ENCODE data around the gene PARM1. TPM values are rescaled to one million over a fixed set of nuclear protein-coding genes. Genes with fewer than 3 reads are reported as not detected.

The PARM1 gene
- total RNA-seq, 1 donor from 2014 or later, result 8.6 TPM

DNA sequence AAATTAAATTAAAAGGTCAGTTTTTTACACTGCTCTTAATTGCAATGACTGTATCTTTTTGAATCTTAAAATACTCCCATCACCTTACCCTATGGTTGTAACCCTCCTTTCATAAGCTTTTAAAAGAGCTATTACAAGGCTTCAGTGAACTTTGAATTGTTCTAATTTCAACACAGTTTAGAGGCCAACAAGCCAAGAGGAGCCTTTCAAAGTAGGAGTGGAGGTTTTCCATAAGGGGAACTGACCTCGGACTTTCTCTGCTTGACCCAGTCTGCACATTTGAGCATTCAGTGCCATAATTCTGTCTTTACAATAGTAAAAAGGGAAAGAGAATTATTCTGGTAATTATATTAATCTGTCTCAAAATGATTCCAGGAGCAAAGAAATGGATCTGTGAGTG lies 98.9 kb downstream of the PARM1 start:
- DNase-seq, result no peak

DNA sequence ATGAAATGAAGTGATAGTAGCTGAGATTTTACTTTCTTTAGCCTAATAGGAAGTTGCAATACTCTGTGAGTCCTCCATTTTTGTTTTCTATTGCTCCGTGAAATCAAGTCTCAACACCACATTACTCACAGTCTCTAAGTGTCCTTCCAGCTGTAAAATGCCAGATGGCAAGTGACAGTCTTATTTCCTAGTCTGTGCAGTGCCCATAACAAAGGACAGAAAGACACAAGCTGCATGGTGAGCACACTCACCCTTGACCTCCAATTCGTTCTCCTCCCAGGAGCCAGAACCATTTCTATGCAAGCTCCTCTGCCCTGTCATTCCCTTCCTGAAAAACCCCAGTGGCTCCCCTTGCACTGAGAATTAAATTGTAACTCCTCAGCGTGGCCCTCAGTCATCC lies 101.6 kb downstream of the PARM1 start:
- DNase-seq, result no peak

DNA sequence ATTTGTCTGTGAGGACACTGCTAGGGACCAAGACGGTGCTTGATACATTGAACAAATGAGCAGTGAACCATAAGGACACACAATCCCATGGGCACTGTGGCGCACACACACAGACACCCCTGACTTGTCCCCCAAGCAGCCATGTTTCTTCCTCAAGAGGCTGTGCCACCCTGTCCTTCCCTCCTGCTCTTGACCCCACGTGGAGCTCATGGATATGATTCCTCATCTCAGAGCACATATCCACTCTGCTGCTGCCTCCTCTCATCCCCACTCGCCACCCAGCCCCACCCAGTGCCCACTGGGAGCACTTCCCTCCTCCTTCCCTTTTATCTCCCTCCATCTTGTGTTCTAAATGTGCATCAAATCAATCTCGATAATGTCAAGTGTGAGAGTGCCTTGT lies 102.4 kb downstream of the PARM1 start:
- DNase-seq, result no peak

DNA sequence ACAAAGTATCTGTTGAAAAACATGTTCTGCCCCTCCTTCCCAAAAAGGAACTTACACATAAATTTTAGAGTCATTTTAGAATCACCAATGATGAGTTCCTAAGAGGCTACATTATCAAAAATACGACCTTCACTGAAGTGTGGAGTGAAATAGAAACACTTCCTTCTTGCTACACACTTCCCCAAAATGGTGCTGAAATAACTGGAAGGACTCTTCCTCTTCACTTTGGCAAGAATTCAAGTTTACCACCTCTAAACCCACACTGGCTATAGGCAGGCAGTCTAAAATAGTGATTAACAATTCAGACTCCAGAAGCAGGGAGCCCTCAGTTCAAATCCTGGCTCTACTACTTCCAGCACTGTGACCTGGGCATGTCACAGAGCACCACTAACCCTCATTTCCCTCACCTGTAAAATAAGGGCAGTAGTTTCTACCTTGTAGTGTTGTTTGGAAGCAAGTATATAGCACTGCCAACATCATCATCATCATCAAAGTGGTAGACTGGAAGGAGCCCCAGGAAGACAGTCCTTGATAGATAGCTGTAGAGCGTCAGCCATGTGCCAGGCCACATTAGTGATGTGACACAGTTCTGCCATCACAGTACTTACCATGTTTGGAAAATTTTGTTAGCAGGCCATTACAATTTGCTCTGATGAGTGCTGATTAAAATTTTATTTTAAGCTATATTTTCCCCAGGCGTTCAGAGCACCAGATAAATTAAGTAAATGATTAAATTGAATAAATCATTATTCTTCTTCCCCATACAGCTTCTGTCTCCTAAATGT lies 103.3 kb downstream of the PARM1 start:
- DNase-seq, result no peak

DNA sequence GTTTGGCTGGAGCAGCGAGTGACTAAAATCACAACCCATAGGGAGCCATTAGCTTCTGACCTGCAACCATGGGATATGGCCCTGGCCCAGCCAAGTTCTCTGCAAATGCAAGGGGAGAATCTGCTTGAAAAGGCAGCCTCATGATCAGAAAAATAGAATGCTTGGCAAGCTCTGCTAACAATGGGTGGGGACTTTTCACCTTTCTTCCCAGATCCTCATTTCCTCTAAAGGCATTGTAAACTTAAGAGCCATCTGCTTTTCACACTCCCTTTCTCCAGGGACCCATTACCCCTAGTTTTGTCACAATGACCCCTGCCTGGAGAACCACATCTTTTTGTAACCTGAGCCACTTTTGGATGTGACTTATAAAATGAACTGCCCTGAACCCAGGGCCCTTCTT lies 104.3 kb downstream of the PARM1 start:
- DNase-seq, result no peak

DNA sequence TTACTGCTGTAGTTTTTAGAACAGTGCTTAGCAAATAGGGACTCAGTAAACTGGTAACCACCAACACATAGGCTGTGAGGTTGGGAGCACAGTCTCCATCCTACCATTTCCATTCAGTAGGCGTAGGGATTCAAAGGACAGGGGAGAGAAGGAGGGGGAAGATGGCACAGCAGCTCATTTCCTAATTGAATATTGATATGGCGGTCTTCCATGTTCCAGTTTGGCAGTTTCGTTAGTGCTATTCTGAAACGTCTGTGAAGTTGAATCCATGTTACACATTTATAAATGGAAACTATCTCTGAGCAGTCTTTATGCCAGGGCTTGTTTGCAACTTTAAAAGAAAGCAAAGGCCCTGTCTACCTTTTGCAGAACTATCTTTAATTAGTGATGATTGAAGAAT lies 105.5 kb downstream of the PARM1 start:
- no peak for DNase-seq

DNA sequence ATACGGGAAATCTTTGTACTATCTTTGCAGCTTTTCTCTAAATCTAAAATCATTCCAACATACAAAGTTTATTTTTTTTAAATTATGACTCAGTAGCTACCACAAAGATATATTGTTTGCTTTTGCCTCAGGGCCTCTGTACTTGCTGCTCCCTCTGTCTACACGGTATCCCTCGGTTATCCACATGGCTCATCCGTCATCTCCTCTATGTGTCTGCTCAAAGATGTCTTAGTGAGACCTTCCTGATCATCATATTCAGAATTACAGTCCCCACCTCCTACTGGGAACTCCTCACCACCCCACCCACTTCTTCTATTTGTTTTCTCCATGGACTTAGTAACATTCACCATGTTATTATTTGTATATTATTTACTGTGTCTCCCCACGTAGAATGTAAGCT lies 107.8 kb downstream of the PARM1 start:
- DNase-seq, result no peak

DNA sequence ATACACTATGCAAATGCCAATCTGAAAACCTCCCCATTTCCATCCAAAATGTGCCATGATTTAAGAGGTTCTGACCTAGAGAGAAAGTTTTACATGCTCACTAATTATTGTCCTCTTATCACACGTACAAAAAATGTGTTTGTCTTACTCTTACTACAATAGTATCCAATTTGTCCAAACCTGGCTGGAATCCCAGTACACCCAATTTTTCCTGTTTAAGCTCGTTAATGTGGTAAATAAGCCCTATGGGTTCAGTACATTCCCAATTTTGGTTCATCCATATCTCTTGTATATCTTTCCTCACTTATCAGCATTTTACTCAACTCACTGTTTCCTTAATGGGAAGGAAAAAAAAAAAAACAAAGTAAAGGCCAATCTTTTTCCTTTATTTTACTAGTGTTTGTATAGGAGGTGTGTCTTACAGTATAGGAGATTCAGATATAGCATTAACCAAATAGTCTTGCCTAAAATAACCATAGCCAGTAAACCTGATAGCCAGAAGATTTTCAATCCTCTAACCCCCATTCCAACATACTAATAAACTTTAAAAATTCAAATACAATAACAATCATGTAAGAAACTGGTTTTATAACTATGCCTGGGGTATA lies 109.8 kb downstream of the PARM1 start:
- DNase-seq, result no peak

DNA sequence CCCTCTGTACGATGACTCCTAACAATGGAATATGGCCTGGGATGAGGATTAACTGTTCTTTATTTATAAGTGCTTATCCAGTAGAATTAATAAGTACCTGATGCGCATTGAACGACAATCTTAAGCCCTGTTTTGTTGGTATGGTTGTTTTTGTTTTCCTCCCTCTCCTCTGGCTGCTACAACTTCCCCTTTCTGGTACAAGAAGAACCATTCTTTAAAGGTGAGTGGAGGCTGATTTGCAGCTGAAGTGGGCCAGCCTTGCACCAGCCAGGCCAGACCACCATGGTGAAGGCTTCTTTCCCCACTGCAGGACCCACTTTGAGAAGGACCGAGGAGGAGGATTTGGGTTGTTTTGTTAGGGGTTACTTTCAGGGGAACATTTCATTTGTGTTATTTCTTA lies 113.3 kb downstream of the PARM1 start:
- DNase-seq, result no peak

DNA sequence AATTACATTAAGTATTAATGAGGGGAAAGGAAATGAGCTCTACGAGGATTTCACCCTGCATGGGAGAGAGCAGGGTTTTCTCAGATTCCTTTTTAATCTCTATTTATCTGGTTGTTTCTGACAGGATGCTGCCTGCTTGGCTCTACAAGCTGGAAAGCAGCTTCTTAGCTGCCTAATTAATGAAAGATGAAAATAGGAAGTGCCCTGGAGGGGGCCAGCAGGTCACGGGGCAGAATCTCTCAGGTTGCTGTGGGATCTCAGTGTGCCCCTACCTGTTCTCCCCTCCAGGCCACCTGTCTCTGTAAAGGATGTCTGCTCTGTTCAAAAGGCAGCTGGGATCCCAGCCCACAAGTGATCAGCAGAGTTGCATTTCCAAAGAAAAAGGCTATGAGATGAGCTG lies 113.7 kb downstream of the PARM1 start:
- DNase-seq, result no peak

DNA sequence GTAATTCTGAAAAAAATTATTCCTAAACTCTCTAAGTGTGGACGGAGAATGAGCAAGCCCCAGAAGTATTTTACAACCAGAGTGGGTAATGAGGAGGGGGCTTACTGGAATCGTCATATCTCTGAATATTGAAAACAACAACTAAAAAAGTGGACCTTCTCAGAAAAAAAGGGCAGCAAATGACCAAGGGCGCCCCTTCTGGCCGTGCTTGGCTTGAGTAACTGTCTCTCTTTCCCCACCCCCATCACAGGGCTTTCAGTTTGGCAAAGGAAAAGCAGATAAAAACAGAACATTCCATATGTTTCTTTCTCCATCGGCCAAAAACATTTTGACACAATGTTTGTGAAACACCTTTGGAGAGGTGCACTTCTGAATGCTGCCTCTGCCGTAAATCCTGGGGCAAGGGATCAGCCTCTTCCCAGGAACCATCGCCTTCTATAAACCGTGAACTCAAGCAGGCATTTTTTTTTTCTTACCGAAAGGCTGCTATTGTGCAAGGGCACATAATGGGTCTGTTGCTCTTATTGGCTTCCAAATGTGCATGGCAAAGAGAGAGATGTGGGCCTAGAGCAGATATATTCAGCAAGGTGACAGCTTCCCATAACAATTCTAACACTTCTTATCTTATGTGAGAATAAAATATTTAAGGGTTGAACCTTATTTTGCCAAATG lies 115.4 kb downstream of the PARM1 start:
- DNase-seq, result no peak

DNA sequence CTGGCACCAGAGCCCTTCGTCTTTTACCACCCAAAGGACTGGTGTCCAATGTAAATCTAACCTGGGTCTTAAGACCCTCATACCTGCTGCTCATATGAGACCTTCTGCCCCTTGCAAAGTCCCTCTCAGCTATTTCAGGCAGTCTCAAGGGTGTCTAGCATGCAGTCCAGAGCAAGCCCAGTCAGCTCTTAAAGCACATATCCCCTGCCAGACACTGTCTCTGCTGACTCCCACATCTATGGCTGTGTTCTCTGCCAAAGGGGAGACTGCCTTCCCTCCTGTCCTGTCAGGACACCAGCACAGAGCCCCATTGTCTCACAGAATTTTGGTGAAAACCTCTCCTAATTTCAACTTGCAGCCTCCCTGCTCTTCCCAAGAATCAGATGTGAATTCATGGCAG lies 118.5 kb downstream of the PARM1 start:
- DNase-seq, result no peak

DNA sequence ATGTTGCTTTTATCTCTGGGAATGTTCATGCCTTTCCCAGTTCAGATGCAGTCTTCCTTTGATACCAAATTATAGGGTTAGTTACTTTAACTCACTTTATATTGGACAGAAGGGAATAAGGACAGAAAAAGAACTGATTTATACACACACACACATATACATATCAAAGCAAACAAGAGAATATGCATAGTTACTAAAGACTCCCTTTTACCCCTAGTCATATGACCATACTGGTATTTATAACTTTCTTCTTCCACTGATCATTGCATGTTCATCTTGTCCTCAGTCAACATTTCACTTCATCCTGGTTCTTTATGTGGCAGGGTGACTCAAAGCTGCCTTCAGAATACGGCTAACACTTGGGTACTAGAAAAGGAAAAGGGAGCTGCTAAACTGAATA lies 120.4 kb downstream of the PARM1 start:
- no peak for DNase-seq

DNA sequence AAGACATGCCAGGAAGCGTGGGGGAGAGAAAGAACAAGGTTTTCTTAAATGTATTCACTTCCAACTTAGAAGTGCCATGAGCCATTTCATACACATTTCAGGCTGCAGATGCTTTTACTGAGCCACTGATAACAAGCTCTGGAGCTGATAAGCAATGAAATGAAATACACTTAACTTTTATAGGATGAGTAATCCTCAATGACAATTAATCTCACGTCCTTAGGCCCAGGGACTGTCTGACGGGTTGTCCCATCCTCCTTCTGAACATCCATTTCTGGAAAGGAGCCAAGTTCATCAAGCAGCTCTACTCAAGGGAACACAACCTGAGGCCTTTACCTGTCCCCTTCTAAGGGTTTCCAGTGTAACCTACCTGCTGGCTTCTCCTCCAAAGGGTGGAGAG lies 121.2 kb downstream of the PARM1 start:
- no peak for DNase-seq

DNA sequence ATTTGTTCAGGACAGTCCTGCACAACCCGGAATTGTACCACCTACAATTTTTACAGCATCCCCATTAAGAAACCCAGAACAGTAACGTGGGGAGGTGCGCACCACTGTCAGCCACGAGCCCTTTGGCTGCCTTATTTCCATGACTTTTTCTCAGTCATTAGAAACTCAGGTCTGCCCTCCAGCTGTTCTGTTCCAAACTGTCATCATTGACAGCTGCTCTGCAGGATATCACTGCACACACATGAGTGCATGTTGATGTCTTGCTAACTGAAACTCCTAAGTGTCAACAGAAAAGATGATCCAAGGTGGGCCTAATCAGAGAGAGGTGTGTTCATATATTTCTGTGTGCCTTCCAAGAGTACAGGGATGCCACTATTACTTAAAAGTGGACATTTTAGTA lies 123.4 kb downstream of the PARM1 start:
- DNase-seq, result no peak

DNA sequence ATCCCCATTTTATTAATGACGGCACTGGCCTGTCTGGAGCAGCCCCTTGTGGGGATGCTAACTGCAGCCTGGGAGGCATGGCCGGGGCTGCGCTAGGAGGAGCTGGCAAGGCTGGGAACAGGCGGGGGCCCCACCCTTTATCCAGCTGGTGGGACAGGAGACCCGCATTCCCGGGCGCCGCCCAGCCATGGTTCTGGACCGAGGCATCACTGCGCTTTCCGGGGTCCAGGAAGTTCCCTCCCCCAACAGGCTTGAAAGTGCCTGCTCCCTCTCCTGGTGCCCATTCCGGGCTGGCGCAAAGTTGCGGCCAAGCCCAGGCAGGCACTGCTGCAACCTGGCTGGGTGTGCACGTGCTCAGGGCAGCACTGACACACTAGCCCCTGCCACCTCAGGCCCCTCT lies 124.5 kb downstream of the PARM1 start:
- DNase-seq, result no peak

DNA sequence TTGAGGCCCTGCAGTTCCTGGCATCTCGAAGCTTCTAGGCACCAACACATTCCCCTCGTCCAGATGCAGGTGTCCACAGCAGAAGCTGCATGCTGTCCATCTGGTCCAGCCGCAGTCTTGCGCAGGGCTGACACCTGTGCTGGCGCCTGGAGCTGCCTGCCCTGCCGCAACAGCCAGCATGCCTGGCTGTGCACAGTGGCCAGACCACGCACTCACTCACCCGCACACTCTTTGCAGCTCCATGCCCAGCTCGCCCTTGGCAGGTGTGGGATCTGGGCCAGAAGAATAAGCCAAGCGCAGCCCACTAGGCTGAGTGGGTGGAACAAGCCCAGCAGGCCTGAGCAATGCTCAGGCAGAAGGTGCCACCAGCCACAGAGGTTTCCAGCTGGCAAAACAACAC lies 125.6 kb downstream of the PARM1 start:
- DNase-seq, result no peak

DNA sequence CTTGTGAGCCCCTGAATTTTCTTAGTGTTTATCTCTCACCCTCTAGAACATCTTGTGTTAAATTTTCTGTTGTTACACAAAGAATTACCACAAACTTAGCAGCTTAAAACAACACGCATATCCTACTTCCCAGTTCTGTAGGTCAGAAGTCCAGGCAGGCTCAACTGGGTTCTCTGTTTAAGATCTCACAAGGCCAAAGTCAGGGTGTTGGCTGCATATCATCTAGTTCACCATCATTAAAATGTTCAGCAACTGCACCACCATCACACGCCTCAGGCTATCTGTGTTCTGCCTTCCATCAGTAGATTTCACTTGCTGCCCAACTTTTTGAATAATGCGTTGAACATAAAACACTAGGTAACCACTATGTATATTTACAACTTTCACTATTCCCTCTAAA lies 130.5 kb downstream of the PARM1 start:
- DNase-seq, result no peak

DNA sequence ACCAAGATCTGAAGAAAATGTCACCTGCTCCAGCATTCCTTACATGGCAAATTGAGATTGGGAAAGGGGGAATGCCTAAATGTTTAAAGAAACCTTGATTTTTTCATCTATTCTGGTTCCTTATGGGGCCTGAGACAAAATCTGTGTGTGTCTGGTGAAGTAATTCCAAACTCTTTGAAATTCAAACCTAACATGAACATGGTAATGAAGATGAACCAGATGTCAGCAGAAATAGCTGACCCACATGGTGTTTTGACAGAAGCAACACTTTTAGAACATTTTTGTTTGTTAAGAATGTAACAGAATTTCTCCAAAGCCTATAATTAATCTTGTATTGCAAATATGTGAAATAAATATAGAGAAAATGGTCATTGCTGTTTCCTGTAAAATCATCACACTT lies 133.0 kb downstream of the PARM1 start:
- no peak for DNase-seq

DNA sequence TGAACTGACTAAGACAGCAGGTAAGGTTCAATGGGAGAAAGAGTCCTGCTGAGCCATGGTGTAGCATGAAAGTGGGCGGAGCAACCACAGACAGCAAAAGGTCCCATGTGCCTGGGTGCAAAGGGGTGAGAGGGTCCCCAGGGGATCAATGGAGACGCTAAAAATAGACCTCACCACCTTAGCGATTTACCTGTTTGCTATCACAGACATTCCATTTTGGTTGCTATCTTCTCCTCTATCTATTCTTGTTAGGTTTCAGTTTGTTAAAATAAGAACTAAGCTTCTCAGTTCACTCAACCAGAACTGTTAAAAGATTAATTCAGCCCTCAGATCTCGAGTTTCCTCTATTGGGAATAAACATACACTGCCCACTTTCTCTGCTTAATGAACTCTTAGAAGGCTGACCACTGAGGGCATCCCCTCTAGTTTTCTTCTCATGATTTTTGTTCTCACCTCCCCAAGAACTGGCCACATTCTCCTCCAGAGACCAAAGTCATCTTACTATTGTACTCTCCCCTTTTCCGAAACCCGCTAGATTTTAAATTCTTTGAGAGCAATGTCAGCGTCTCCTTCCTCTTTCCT lies 136.7 kb downstream of the PARM1 start:
- no peak for DNase-seq

DNA sequence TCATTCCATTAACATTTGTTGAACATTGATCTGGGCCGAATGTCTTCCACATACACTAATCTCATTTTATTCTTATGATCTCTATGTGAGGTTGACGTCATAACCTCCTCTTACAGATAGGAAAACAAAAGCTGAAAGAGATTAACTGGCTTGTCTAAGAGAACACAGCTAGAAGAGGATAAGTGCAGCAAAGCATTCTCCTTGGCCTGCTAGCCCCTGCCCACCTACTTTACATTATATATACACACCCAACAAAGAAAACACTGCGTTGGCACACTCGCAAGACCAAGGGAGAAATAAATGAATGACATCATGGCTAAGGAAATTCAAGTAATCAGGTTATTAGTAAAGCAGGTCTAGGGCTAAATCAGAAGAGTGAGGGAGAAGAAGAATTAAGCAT lies 138.4 kb downstream of the PARM1 start:
- DNase-seq, result no peak

DNA sequence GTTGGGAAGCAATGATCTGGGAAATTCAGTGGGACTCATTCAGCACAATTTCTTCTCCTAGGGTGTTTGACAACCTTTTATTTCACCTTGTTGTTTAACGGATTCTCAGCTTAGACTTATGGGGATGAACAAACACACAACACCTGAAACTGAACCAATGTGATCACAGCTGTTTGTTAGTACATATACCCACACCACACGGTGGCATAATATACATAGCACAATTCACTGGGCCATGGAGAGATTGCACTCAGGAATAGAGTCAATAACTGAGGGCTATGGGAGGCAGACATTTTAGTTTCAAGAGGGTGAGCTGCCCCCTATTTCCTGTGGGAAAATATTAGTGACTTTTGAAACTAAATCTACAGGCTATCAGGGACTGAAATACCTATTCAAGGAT lies 148.0 kb downstream of the PARM1 start:
- no peak for DNase-seq

DNA sequence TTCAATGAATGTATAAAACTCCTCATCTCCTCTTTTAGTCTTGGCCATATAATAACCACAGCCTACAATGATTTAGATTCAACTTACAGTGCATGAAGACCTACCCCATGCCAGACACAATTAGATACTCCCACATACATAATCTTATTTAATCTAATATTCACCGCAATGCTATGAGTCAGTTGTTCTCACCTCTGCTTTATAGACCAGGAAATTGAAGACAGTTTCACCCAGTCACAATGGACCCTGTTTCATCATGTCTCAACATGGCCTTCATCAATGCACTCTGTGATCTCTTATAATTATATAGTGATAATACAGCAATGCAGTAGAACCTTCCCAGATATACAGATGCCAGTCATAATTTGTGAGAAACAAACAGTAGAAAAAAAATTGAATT lies 148.6 kb downstream of the PARM1 start:
- DNase-seq, result no peak

DNA sequence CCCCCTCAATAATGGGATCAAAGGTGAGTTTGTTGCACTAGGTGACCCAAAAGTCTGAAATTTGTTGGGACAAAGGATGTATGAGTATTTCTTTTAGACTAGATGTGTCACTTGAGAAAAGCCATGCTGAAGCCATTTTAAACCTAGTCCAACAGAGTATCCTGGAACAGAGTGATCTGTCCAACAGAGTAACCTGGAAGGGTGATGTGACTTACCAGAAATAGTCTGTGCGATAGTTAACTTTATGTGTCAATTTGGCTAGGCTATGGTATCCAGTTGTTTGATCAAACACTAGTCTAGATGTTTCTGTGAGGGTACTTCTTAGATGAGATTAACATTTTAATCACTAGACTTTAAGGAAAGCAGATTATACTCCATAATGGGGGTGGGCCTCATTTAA lies 154.5 kb downstream of the PARM1 start:
- no peak for DNase-seq
